Right lobe of liver (tissue), 4 donors: ENCODE measurements around the gene UBE4B.

Experiments used
- CTCF ChIP-seq, 4 donors: fragments of 200-600 bp in 3 of 4; fragments of 450-650 bp in 1 of 4; IDR thresholded peaks; one replicate each; pipeline versions ENCODE4 v1.5.1 to v1.8.0; 2016 to 2022; ENCODE audit warnings: antibody characterized with exemption in 4 of 4, mild to moderate bottlenecking in 2 of 4
- POLR2A ChIP-seq: fragments of 450-650 bp; IDR thresholded peaks from one replicate; pipeline ENCODE4 v1.6.1; 2017; ENCODE audit warnings: antibody characterized with exemption, mild to moderate bottlenecking
- donor health status: DM: no; HTN: no; CAD: no.
- donor health status: DM: no; HTN: no; CAD: no.
- donor health status: DM: no; HTN: yes; CAD: no.

GRCh38 chr1:10132316-10132715 lies 99.6 kb downstream of the UBE4B start:
- TF ChIP-seq CTCF (IDR thresholded peaks at IDR 0.05): no peak
- TF ChIP-seq POLR2A: no peak
